Measurements from ENCODE around the gene DOCK10.

GRCh38 chr2:224835405-224835804 is 206.9 kb downstream of the DOCK10 start:
- no peak for TF ChIP-seq CTCF (IDR thresholded peaks at IDR 0.05)
- no peak for TF ChIP-seq POLR2A (IDR thresholded peaks at IDR 0.05)

All from testis (tissue), 2 donors.